ENCODE results near the gene VAT1.

- TF ChIP-seq, protein P1, sequence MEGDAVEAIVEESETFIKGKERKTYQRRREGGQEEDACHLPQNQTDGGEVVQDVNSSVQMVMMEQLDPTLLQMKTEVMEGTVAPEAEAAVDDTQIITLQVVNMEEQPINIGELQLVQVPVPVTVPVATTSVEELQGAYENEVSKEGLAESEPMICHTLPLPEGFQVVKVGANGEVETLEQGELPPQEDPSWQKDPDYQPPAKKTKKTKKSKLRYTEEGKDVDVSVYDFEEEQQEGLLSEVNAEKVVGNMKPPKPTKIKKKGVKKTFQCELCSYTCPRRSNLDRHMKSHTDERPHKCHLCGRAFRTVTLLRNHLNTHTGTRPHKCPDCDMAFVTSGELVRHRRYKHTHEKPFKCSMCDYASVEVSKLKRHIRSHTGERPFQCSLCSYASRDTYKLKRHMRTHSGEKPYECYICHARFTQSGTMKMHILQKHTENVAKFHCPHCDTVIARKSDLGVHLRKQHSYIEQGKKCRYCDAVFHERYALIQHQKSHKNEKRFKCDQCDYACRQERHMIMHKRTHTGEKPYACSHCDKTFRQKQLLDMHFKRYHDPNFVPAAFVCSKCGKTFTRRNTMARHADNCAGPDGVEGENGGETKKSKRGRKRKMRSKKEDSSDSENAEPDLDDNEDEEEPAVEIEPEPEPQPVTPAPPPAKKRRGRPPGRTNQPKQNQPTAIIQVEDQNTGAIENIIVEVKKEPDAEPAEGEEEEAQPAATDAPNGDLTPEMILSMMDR (IDR thresholded peaks at IDR 0.05), result no peak
- TF ChIP-seq POLR2A (IDR thresholded peaks at IDR 0.05), result no peak
Observed at GRCh38 chr17:43013296-43013695, 8.9 kb downstream of the VAT1 start.

Measured in thyroid gland (tissue), 4 donors.